ENCODE measurements around the gene MT1E. TPM values are rescaled to one million over a fixed set of nuclear protein-coding genes. Genes with fewer than 3 reads are reported as not detected.

MT1E gene
- total and polyA plus RNA-seq, 2 of the 13 experiments (the other 11 are each of a cell fraction or from before 2014, with no cell fraction given) = 110 to 1,072 TPM

DNA sequence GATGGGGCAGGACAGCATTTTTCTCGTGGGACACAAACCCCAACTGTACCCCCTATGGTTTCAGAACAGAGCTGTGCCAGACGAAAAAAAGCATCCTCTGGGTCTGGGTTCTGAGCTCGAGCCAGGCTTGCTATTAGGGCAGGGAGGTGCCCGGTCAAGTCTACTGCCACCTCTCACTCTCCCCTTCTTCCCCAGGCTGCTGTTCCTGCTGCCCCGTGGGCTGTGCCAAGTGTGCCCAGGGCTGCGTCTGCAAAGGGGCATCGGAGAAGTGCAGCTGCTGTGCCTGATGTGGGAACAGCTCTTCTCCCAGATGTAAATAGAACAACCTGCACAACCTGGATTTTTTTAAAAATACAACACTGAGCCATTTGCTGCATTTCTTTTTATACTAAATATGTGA is 1.1 kb downstream of the MT1E start (continued):
- TF ChIP-seq CENPT (CRISPR knock-in tag; IDR thresholded peaks at IDR 0.05; ENCODE audit: low read depth) = 0 out of 2 replicates have a peak, but pooled peaks have one; percentile 33
- no peak for TF ChIP-seq NFE2L1 (CRISPR knock-in tag; IDR thresholded peaks at IDR 0.05; ENCODE audit: borderline replicate concordance)
- TF ChIP-seq ZNF317 (CRISPR knock-in tag; IDR thresholded peaks at IDR 0.05) = no peak
- TF ChIP-seq KDM6A (CRISPR knock-in tag; IDR thresholded peaks at IDR 0.05; ENCODE audit: low read depth) = no peak
- TF ChIP-seq STAT5B (CRISPR knock-in tag; IDR thresholded peaks at IDR 0.05) = no peak

DNA sequence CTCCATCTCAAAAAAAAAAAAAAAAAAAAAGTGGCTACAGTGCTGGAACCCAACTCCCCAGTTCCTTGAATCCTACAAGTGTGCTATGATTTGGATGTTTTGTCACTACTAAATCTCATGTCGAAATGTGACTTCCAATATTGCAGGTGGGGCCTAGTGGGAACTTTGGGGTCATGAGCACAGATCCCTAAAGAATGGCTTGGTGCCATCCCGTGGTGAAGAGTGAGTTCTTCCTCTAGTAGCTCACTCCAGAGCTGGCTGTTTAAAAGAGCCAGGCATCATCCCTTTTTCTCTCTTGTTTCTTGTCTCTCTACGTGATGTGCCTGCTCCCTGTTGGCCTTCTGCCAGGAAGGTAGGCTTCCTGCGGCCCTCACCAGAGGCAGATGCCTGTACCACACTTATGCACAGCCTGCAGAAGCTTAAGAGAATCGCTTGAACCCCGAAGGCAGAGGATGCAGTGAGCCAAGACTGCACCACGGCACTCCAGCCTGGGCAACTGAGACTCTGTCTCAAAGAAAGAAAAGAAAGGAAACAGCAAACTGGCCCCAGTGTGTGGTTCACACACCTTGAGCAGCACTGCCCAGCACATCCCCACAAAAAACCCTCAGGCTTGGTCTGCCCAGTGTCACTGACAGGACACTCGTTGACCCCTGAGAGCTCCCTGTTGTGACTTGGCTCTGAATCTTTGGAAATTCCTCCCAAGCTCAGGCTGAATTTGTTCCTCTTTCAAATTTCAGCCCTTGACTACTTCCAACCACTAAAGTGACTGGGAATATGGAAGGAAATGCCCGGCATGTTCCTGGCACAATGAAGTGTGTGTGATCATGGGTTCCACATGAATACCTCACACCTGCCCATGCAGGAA is 3.1 kb downstream of the MT1E start:
- Histone ChIP-seq H3K9me3 (ENCODE audit: low read length) (no peaks in the 10 kb centered on the region), H4K20me1 (ENCODE audit: insufficient read depth, low read length) (no peaks in the 10 kb centered on the region), H2AFZ (ENCODE audit: low read length) (no peak overlapping the region), H3K27ac (ENCODE audit: extremely low read length, insufficient read depth, low read length) (no peak overlapping the region), H3K27me3 (ENCODE audit: control insufficient read depth in 1 of 2, insufficient read depth in 2 of 2, low read length in 2 of 2) (peaks cover 6 to 59% of the 10 kb centered on the region in 2 experiments; a peak in 4 of 5 replicates), H3K4me2 (ENCODE audit: low read depth, low read length) (no peak overlapping the region), H3K9ac (ENCODE audit: insufficient read depth, low read depth, low read length) (no peak overlapping the region), H3K36me3 (replicated peaks in 1 of 2; ENCODE audit: control insufficient read depth in 1 of 2, insufficient read depth in 2 of 2, low read length in 2 of 2) (no peaks in the 10 kb centered on the region), H3K4me3 (replicated peaks in 1 of 3; ENCODE audit: insufficient read depth in 1 of 3, low read depth in 2 of 3, low read length in 3 of 3) (no peak overlapping the region), H3K79me2 (ENCODE audit: insufficient read depth, low read length) (no peaks in the 10 kb centered on the region), H3K4me1 (ENCODE audit: insufficient read depth, low read length) (peaks cover 51% of the 10 kb centered on the region)
- in situ Hi-C loops (cut with HindIII; ENCODE audit: extremely low pct_ligation_motif_present, low pct_unique_long_range_greater_than_20kb) = no loop called here
- TF ChIP-seq STAG1 (CRISPR knock-in tag; IDR thresholded peaks at IDR 0.05) (peak; percentile 63), TEAD3 (CRISPR knock-in tag; optimal IDR thresholded peaks at IDR 0.05; ENCODE audit: borderline replicate concordance) (peak; percentile 17), KLF13 (CRISPR knock-in tag; IDR thresholded peaks at IDR 0.05) (no peak), RAD21 (CRISPR knock-in tag; IDR thresholded peaks at IDR 0.05) (0 out of 2 replicates have a peak, but pooled peaks have one; percentile 28), ZFX (CRISPR knock-in tag; IDR thresholded peaks at IDR 0.05; ENCODE audit: low read depth) (0 out of 2 replicates have a peak, but pooled peaks have one; percentile 26), ZNF766 (CRISPR knock-in tag; IDR thresholded peaks at IDR 0.05; ENCODE audit: borderline replicate concordance) (no peak), ZNF121 (CRISPR knock-in tag; IDR thresholded peaks at IDR 0.05) (0 out of 2 replicates have a peak, but pooled peaks have one; percentile 36)
- TF ChIP-seq, protein P1, sequence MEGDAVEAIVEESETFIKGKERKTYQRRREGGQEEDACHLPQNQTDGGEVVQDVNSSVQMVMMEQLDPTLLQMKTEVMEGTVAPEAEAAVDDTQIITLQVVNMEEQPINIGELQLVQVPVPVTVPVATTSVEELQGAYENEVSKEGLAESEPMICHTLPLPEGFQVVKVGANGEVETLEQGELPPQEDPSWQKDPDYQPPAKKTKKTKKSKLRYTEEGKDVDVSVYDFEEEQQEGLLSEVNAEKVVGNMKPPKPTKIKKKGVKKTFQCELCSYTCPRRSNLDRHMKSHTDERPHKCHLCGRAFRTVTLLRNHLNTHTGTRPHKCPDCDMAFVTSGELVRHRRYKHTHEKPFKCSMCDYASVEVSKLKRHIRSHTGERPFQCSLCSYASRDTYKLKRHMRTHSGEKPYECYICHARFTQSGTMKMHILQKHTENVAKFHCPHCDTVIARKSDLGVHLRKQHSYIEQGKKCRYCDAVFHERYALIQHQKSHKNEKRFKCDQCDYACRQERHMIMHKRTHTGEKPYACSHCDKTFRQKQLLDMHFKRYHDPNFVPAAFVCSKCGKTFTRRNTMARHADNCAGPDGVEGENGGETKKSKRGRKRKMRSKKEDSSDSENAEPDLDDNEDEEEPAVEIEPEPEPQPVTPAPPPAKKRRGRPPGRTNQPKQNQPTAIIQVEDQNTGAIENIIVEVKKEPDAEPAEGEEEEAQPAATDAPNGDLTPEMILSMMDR (CRISPR knock-in tag; IDR thresholded peaks at IDR 0.05) = peak; percentile 64
- intact Hi-C loops (cut with micrococcal nuclease; ENCODE audit: unreplicated experiment) = no loop called here
- no peak for ATAC-seq
- FAIRE-seq = peak; percentile 81
- POLR2A ChIA-PET = no interaction called here
- BruUV-seq (replicated peaks) = no TSS peak
- 32% methylated on average over 9 of the region's 9 CpGs for WGBS (ENCODE audit: low lambda C conversion rate)
- DNase-seq (ENCODE audit: low spot score) = peak; percentile 26
- CTCF ChIA-PET (ENCODE audit: low intra/inter-chr PET ratio, low total read pairs) = no interaction called here

All from HepG2 (cell line).